GM18511 (cell line): ENCODE data around the gene KIF27.
"Not testable (repeated sequence)": the region's sequence is repeated elsewhere in the genome, so short reads cannot be mapped to it uniquely, and the experiment has no call there.

Source experiments
- ATAC-seq: cut with Tn5 transposase; IDR thresholded peaks from one replicate; pipeline ENCODE4 v1.9.1; 2021; ENCODE audit warnings: mild to moderate bottlenecking, moderate library complexity; ENCODE audit not compliant: unreplicated experiment

KIF27 gene

DNA sequence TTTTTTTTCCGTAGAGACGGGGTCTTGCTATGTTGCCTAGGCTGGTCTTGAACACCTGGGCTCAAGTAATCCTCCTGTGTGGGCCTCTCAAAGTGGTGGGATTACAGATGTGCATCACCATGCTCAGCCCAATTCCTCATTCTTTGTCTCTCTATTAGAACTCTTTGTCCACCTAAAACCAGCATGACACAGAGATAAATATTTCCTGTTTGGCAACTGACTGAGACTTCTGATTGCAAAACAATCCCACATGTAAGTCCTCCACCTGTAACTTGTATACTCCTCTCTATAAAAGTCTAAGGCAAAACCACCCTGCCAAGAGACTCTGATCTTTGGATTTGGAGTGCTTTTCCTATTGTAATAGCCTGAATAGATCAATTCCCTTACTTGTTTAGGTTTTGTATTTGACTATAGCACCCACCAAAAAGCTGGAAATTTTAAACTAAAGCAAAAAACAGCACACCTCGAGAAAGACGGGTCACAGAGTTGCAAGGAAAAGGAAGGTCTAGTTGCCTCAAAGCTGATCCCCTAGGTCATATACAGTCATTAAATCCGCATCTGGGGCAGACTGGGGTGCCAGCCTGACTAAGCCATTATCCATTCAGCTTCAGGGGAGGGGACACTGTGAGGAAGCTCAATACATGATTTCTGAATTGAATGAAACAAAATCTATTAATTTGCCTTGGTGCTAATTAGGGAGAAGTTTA, 13.5 kb upstream of the KIF27 start:
- ATAC-seq: no peak

DNA sequence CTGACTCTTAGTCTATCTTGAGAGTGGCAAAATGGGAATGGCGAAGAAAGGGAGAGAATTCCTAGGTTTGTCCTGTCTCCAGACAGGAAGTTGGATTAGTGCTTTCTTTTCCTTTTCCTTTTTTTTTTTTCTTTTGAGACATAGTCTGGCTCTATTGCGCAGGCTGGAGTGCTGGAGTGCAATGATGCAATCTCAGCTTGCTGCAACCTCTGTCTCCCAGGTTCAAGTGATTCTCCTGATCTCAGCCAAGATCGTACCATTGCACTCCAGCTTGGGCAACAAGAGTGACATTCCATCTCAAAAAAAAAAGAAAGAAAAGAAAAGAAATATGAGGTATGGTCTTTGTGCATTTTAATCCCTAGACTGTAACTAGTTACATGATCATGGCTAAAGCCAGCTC, 12.6 kb upstream of the KIF27 start:
- ATAC-seq: no peak

DNA sequence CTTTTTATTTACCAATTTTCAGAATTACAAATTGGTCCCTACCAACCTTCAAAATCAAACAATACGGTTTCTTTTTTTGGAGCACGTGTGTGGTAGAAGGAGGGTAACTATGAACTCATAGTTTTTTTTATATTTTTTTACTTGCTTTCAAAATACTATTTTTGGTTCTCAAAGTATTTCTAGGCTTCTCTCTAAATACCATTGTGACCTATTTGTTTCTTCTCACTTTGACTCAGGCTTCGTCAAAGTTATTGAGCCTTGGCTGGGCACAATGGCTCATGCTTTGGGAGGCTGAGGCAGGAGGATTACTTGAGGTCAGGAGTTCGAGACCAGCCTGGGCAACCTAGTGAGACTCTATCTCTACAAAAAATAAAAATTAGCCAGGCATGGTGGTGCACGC, 11.6 kb upstream of the KIF27 start:
- no peak for ATAC-seq

DNA sequence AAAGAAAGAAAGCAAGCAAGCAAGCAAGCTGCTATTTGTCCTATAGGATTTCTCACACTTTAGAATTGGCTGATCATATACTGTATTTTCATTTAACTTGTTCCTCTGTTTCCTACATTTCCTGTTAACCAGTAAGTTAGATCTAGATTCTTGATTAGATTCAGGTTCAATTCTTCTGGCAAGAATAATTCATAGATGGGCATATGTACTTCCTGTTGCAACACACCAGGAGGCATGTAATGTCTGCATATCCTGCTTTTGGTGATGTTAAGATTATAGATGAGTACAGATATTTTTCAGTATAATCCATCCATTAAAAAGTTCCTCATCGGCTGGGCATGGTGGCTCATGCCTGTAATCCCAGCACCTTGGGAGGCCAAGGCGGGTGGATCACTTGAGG, 10.8 kb upstream of the KIF27 start:
- no peak for ATAC-seq

DNA sequence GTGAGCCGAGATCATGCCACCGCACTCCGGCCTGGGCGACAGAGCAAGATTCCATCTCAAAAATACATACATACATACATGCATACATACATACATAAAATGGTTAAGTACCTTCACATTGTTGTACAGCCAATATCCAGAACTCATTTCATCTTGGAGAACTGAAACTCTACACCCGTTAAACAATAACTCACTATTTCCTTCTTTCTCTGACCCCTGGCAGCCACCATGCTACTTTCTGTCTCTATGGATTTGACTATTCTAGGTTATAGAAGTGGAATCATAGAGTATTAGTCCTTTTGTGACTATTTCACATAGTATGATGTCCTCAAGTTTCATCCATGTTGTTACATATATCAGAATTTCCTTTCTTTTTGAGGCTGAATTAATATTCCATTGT, 9.6 kb upstream of the KIF27 start:
- no peak for ATAC-seq

DNA sequence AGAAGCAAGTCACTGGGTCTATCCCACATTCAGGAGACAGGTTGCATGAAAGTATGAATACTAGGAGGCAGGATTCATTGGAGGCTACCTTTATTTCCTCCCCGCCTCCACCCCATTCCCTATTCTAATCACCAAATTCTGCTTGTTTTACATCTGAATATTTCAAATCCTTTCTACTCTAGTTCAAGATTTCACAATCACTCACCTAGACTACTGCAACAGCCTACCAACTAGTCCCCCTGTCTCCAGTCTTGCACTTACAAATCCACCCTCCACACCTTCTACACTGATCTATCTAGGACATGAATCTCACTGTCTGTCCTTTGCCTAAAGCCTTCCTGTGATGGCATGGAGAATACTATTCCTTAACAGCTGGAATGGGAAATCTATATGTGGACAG, 6.4 kb upstream of the KIF27 start:
- ATAC-seq: no peak

DNA sequence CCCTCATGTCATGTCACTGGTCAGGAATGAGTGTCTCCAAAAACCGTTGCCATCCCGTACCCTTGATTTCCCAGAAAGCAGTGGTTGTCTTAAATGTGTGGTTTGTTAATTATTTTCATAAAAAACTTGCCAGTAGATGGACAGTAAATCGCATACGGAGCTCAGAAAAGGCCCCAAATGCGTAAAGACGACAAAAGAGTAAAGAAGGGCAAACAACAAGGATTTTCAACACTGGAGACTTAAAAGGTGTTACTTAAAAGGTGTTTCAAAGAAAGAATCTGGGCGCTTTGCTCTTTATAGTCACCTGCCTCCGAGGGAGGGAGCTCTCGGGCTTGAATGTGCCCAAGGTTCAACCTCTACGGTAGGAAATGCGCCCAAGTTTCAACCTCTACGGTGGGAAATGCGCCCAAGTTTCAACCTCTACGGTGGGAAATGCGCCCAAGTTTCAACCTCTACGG, 734 bp downstream of the KIF27 start:
- ATAC-seq: peak; percentile 34

DNA sequence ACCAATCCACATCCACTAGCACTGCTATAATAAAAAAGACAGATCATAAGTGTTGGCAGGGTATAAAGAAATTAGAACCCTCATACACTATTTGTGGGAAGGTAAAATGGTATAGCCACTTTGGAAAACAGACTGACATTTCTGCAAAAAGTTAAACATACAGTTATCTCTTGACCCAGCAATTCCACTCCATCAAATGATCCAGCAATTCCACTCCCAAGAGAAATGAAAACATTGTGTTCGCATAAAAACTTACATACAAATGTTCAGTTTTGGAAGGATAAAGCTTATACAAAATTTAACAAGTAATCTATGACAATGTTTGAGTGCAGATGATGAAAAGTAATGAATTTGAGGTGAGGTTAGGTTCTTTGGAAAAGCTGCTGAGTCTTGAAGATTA, 2.1 kb downstream of the KIF27 start:
- ATAC-seq: no peak

DNA sequence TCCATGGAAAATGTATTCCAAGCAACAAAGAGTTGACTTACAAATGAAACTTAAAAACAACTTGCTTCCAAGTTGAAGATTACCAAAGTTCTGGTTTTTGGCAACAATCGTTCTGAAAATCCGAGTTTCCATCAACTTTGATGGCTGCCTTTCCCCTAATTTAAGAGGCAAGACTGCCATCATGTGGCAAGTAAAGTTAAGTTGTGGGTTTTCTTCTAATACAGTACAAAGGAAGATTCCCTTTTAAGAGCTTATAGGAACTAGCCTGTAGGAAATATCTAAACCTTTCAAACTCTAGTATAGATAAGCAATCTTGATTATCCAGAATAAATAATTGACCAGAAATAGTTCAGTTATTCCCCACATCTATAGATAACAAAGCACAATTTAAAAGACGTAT, 9.0 kb downstream of the KIF27 start:
- peak; percentile 77 for ATAC-seq

DNA sequence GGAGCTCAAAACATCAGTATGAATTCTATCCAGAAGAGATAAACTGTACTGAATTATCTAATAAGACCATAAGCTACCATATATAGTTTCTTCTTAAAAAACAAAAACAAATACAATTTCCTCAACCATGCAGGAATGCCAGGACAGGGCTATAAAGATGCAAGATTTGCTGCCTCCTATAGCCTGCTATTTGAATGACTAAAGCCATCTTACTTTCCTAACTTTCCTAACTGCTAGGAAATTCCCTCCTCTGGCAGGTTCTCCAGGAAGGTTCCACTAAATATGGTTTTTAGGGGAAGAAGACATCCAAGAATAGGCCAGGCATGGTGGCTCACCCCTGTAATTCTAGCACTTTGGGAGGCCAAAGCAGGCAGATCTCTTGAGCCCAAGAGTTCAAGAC, 15.1 kb downstream of the KIF27 start:
- no peak for ATAC-seq

DNA sequence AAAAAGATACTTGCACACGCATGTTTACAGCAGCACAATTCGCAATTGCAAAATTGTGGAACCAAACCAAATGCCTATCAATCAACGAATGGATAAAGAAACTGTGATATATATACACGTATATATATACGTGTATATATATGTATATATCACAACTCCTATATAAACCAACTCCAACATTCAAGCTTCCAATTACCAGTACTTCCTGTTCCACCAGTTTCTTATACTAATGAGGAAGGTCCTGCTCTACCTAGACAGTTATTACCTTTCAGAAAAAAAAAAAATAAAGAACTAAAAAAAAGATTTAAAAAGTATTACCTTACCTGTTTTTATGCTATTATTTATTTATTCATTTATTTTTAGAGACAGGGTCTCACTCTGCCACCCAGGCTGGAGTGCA, 20.6 kb downstream of the KIF27 start:
- ATAC-seq: not testable (repeated sequence)

DNA sequence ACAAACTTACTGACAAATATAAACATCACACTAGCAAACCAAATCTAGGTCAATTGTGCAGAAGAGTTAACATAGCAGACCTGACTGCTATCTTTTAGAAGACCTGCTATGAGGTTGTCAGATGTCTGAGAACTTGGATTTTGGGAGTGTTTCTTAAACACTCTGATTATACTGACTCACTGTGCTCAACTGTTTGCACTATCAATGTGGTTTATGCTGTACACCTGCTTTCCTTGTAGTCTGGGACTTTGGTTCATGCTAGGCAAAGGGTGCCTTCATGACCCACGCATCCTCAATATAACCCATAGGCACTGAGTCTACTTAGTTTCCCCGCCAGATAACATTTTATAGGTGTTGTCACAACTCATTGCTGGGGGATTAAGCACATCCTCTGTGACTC, 26.9 kb downstream of the KIF27 start:
- ATAC-seq: not testable (repeated sequence)

DNA sequence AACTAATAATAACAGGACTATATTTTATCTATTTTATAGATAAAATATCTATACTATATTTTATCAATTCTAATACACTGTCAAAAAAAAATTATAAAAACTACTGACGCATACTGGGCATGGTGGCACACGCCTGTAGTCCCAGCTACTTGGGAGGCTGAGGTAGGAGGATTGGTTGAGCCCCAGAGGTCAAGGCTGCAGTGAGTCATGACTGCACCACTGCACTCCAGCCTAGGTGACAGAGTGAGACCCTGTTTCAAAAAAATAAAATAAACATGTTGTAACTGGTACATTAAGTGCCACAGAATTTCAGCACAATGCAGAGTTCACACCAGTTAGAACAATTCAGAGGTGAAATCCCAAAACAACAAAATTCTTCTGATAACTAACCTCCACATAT, 34.7 kb downstream of the KIF27 start:
- not testable (repeated sequence) for ATAC-seq

DNA sequence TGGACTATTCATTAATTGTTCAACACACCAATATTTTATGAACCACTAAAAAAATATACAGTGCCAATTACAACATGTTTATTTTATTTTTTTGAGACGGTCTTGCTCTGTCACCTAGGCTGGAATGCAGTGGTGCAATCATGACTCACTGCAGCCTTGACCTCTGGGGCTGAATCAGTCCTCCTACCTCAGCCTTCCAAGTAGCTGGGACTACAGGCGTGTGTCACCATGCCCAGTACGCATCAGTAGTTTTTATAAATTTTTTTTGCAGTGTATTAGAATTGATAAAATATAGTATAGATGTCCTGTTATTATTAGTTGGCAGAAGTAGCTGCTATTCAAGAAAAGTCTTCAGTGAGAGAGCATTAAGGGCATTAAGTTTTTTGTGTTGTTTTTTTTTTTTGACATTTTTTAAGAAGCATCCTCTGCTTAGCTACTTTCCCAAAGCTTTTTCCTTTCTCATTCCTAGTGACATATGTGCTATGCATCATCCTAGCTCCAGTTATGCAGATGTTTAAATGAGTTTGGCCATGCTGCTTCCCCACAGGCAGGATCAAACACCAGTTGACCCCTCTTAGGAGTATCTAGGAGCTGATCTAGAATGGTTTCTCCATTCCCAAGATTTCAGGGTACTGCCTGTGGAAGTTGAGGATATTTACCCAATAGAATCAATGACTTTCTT, 35.5 kb downstream of the KIF27 start:
- not testable (repeated sequence) for ATAC-seq

DNA sequence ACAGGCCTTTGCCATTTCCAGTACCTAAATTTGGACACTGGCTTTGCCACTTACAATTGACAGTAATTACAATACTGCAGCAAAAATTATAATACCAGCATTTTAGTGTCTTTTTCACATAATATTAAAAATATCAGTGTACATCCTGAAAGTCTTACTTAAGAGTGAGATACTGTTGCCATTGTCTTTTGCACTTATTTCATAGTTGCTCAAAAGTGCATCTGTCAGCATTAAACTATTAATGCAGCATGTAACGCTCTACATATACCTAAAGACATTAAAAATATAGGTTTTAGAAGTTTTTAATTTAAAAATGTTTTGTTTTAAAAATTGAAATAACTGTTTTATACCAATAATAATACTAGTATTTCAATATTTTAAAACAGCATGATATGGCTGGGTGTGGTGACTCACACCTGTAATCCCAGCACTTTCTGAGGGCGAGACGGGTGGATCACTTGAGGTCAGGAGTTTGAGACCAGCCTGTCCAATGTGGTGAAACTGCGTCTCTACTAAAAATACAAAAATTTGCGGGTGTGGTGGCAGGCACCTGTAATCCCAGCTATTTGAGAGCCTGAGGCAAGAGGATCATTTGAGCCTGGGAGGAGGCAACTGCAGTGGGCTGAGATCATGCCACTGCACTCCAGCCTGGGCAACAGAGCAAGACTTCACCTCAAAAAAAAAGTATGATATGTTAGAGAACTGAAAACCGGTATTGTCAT, 39.4 kb downstream of the KIF27 start:
- not testable (repeated sequence) for ATAC-seq

DNA sequence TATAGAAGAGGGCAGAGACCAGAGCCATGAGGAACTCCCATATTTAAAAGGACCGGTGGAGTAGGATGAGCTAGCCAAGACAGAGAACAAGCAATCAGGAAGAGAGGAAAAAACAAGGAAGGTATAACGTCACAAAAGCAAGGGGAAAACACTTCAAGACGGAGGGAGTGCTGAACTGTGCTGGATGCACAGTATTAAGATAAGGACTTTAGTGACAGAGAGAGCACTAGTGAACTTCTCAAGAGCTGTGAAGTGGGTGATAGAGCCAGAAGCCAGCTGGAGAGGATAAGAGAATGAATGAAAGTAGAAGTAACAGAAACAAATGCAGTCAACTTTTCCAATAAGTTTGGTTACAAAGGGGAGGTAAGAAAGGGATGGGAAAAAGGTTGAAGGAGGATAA, 45.7 kb downstream of the KIF27 start:
- ATAC-seq: not testable (repeated sequence)

DNA sequence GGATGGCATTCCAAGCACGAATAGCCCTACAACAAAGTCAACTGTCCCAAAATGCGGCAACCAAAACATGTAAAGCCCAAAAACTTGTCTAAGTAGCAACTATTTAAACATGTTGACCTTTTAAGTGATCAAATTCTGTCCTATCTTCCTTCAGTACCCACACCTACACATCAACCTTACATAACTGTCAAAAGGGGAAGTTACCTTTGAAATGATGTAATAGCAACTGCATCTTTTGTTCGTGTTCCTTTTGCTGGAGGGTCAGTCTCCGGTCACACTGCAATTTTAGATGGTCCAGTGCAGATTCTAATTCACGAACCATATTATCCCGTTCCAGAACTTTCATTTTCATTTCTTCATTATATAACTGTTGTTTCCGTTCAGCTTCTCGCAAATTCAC, 71.3 kb downstream of the KIF27 start:
- peak; percentile 99 for ATAC-seq

DNA sequence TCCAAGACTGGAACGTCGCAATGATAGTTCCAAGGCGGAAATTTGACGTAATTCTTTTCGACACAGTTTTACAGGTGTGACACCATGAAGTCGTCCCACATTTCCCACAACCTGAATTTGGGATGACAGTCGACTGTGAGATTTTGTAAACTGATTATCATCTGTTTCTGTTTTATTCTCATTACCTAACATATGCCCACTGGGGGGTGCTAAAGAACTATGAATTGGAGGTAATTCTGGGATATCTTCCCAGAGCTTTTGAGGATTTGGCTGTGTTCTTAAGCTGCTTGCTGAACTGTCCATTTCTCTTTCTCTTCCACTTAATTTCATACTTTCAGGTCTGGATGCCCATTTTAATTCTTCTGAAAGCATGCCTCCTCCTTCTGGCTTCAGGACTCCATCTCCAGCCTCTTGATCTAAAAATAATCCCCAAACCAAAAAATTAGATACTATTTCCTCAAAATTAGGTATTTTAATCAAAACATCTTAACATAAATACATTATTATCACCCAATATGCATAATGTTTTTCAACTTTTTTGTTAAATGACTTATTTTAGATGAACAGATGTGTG, 84.1 kb downstream of the KIF27 start:
- not testable (repeated sequence) for ATAC-seq

DNA sequence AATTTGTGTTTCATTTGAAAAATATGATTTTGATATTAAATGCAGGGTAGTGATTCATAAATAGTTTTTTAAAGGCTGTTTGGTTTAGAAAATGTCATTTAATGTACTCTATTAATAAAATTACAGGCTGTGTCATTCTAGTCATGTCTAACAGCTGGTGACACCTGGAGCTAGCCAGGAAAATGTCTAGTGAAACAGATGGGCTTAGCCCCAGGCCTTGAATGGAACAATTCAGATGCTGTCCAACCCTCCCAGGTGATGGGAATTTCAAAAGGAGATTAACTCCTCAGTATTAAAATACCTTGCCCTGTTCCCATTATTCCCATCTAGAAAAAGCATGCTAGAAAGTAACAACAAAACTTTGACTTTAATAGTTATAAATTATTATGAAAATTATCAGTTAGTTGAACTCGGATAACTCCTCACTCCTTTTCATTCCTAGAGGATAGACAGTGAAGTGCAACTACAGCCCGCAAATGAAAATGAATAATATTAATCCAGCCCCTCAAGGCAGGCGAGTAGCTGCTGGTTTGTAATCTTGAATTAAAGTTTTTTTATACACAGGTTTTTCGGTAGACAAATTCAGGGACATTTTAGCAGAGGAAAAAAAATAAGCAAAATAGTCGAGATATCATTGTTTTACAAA, 90.7 kb downstream of the KIF27 start:
- ATAC-seq: not testable (repeated sequence)

DNA sequence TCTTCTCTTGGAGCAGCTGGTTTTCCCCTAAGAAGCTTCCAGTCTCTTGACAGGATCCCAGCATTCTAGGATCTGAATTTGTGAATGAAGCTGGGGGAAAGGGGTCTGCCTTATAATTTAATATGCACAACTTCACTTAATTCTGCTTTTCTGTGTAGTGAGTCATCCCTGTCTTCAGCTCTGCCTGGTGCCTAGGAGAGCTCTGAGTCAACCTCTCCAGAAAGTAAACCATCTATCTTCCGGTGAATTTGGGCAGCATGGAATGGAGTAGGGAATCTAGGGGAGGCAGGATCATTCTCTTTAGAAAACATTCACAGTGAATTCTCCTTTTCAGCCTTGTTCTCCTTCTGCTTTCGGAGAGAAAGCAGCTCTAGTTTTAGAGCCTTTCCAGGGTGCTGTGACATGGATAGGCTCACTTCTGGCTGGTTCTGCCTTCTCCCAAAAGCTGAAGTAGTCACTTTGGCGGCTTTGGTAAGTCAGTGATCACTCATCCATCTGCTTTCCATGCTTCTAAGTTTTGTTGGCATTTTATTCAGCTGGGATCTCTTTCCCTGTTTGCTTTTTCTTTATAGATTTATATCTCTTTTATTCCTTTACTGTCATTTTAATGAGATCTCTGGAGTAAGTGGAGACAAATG, 96.1 kb downstream of the KIF27 start:
- ATAC-seq: not testable (repeated sequence)
